OCI-LY1 (cell line): ENCODE results near the gene EXOC6B.

ENCODE experiments used
- H2AFZ ChIP-seq: fragments of 200-600 bp; sonication (generic), shearing (Covaris generic); 2 replicates; pipeline ENCODE4 v1.6.0; 2014; ENCODE audit warnings: antibody characterized with exemption, mild to moderate bottlenecking, low read length
- H3F3A ChIP-seq: fragments of 200-600 bp; sonication (generic), shearing (Covaris generic); 2 replicates; pipeline ENCODE4 v1.6.0; 2014; ENCODE audit warnings: mild to moderate bottlenecking, antibody characterized with exemption, low read length, moderate library complexity; ENCODE audit not compliant: insufficient read depth
- H3K27ac ChIP-seq: fragments of 200-600 bp; sonication (generic); 2 replicates; pipeline ENCODE4 v1.5.1; 2014; ENCODE audit warnings: low read length, mixed run types, mild to moderate bottlenecking, low read depth; ENCODE audit not compliant: poor library complexity, severe bottlenecking
- H3K27me3 ChIP-seq: fragments of 200-600 bp; sonication (generic); 2 replicates; pipeline ENCODE4 v1.6.0; 2014; ENCODE audit warnings: antibody characterized with exemption, mild to moderate bottlenecking, low read length, moderate library complexity; ENCODE audit not compliant: insufficient read depth
- H3K36me3 ChIP-seq: fragments of 200-600 bp; sonication (generic); 2 replicates; pipeline ENCODE4 v1.6.1; 2014; ENCODE audit warnings: mild to moderate bottlenecking, antibody characterized with exemption, low read length, moderate library complexity, mixed read lengths; ENCODE audit not compliant: insufficient read depth
- H3K4me1 ChIP-seq: fragments of 200-600 bp; sonication (generic); 2 replicates; pipeline ENCODE4 v1.5.1; 2014; ENCODE audit warnings: mild to moderate bottlenecking, low read length, moderate library complexity; ENCODE audit not compliant: insufficient read depth, severe bottlenecking
- H3K4me2 ChIP-seq: fragments of 200-600 bp; sonication (generic), shearing (Covaris generic); 2 replicates; pipeline ENCODE4 v1.6.1; 2014; ENCODE audit warnings: low read length
- H3K4me3 ChIP-seq: fragments of 200-600 bp; sonication (generic); 2 replicates; pipeline ENCODE4 v1.5.1; 2014; ENCODE audit warnings: low read length, low read depth, mild to moderate bottlenecking, mixed read lengths; ENCODE audit not compliant: poor library complexity, severe bottlenecking
- H3K79me2 ChIP-seq: fragments of 200-600 bp; shearing (Covaris generic); 2 replicates; pipeline ENCODE4 v1.6.1; 2016; ENCODE audit warnings: mixed run types, low read length, mixed read lengths; ENCODE audit not compliant: insufficient read depth
- H3K9ac ChIP-seq: fragments of 200-600 bp; sonication (generic), shearing (Covaris generic); 2 replicates; pipeline ENCODE4 v1.6.1; 2014; ENCODE audit warnings: mild to moderate bottlenecking, low read length, mixed read lengths
- H3K9me2 ChIP-seq: fragments of 200-600 bp; sonication (generic), shearing (Covaris generic); 2 replicates; pipeline ENCODE4 v1.6.1; 2014; ENCODE audit warnings: low read depth, mild to moderate bottlenecking, low read length, mixed read lengths
- H3K9me3 ChIP-seq: fragments of 200-600 bp; shearing (Covaris generic); 2 replicates; pipeline ENCODE4 v1.6.1; 2014; ENCODE audit warnings: low read length, mixed read lengths
- H4K20me1 ChIP-seq: fragments of 200-600 bp; sonication (generic), shearing (Covaris generic); 2 replicates; pipeline ENCODE4 v1.6.0; 2016; ENCODE audit warnings: mild to moderate bottlenecking, low read length; ENCODE audit not compliant: insufficient read depth
- CTCF ChIP-seq: fragments of 200-600 bp; sonication (generic), shearing (Covaris generic); IDR thresholded peaks from 2 replicates; pipeline ENCODE4 v1.5.1; 2017; ENCODE audit warnings: mild to moderate bottlenecking, antibody characterized with exemption, low read length, moderate library complexity, mixed read lengths
- EZH2 ChIP-seq: fragments of 200-600 bp; sonication (generic), shearing (Covaris generic); IDR thresholded peaks from 2 replicates; pipeline ENCODE4 v1.8.0; 2017; ENCODE audit warnings: borderline replicate concordance, mixed run types, mild to moderate bottlenecking, antibody characterized with exemption, low read length, moderate library complexity, mixed read lengths

The EXOC6B gene

GRCh38 chr2:72623481-72623880, 202.4 kb downstream of the EXOC6B start:
- no peaks in the 10 kb centered on the region for H3K9me2 ChIP-seq
- no peak overlapping the region for H3K4me2 ChIP-seq
- H2AFZ ChIP-seq: no peak overlapping the region
- H3K9me3 ChIP-seq: no peaks in the 10 kb centered on the region
- H3K27ac ChIP-seq: no peak overlapping the region
- no peak for TF ChIP-seq EZH2
- TF ChIP-seq CTCF: no peak
- H4K20me1 ChIP-seq: no peaks in the 10 kb centered on the region
- H3K27me3 ChIP-seq: no peaks in the 10 kb centered on the region
- no peaks in the 10 kb centered on the region for H3F3A ChIP-seq
- no peak overlapping the region for H3K9ac ChIP-seq
- no peak overlapping the region for H3K4me3 ChIP-seq
- H3K79me2 ChIP-seq: no peaks in the 10 kb centered on the region
- no peaks in the 10 kb centered on the region for H3K4me1 ChIP-seq
- no peaks in the 10 kb centered on the region for H3K36me3 ChIP-seq

GRCh38 chr2:72619626-72620025, 206.2 kb downstream of the EXOC6B start:
- no peak overlapping the region for H3K27ac ChIP-seq
- no peaks in the 10 kb centered on the region for H3F3A ChIP-seq
- TF ChIP-seq EZH2 (no peak), CTCF (no peak)
- no peak overlapping the region for H2AFZ ChIP-seq
- no peaks in the 10 kb centered on the region for H3K27me3 ChIP-seq
- H3K9me3 ChIP-seq: 0 out of 2 replicates have a peak, but pooled peaks cover 3% of the 10 kb centered on the region
- H4K20me1 ChIP-seq: no peaks in the 10 kb centered on the region
- no peak overlapping the region for H3K4me2 ChIP-seq
- no peak overlapping the region for H3K4me3 ChIP-seq
- no peaks in the 10 kb centered on the region for H3K36me3 ChIP-seq
- H3K9ac ChIP-seq: no peak overlapping the region
- H3K9me2 ChIP-seq: no peaks in the 10 kb centered on the region
- no peaks in the 10 kb centered on the region for H3K79me2 ChIP-seq
- H3K4me1 ChIP-seq: no peaks in the 10 kb centered on the region

- no peak overlapping the region for H3K27ac ChIP-seq
- H3K4me2 ChIP-seq: no peak overlapping the region
- H3K9me2 ChIP-seq: no peaks in the 10 kb centered on the region
- no peaks in the 10 kb centered on the region for H3K27me3 ChIP-seq
- no peaks in the 10 kb centered on the region for H4K20me1 ChIP-seq
- no peak for TF ChIP-seq CTCF
- no peak for TF ChIP-seq EZH2
- no peak overlapping the region for H2AFZ ChIP-seq
- H3F3A ChIP-seq: no peaks in the 10 kb centered on the region
- H3K4me3 ChIP-seq: no peak overlapping the region
- H3K9me3 ChIP-seq: 0 out of 2 replicates have a peak, but pooled peaks cover 3% of the 10 kb centered on the region
- H3K36me3 ChIP-seq: no peaks in the 10 kb centered on the region
- no peaks in the 10 kb centered on the region for H3K4me1 ChIP-seq
- no peak overlapping the region for H3K9ac ChIP-seq
- H3K79me2 ChIP-seq: no peaks in the 10 kb centered on the region
Observed at GRCh38 chr2:72613931-72614330, 211.9 kb downstream of the EXOC6B start.
